GM13976 (cell line): ENCODE measurements around the gene FKBP5.

Experiments used
- DNase-seq: peaks from one replicate; pipeline ENCODE4 v3.0.0; 2012; ENCODE audit warnings: low spot score
- in situ Hi-C: fragments of 300-500 bp; cut with MboI; formaldehyde crosslinking; loops from one replicate; pipeline ENCODE4 v1.12.0; 2022; ENCODE audit warnings: low sequenced_read_pairs, mixed read lengths, inconsistent platforms; ENCODE audit not compliant: unreplicated experiment
- TF ChIP-seq, protein P1 (sequence below): IDR thresholded peaks from 2 replicates; pipeline ENCODE4 v1.5.1; 2012; ENCODE audit warnings: borderline replicate concordance, mild to moderate bottlenecking; ENCODE audit not compliant: insufficient read depth; ENCODE audit errors: extremely low read depth, missing control alignments, control extremely low read depth

Gene FKBP5

DNA sequence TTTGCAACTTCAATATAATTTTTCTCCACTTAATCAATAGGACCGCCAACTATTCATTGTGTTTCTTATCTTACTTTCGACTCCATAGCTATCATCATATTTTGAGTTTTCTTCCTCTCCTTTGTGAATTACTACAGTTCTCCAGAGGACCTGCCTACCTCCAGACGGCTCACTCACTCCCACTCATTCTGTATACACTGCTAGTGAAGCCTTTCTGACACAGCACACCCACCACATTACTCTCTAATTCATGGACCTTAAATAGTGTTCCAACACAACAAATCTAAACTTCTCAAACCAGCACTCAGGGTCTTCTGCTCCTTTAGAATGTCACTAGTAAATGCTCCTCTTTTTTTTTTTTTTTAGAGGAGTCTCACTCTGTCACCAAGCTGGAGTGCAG is 23.8 kb downstream of the FKBP5 start:
- no peak for DNase-seq
- in situ Hi-C loops: no loop called here
- TF ChIP-seq, protein P1, sequence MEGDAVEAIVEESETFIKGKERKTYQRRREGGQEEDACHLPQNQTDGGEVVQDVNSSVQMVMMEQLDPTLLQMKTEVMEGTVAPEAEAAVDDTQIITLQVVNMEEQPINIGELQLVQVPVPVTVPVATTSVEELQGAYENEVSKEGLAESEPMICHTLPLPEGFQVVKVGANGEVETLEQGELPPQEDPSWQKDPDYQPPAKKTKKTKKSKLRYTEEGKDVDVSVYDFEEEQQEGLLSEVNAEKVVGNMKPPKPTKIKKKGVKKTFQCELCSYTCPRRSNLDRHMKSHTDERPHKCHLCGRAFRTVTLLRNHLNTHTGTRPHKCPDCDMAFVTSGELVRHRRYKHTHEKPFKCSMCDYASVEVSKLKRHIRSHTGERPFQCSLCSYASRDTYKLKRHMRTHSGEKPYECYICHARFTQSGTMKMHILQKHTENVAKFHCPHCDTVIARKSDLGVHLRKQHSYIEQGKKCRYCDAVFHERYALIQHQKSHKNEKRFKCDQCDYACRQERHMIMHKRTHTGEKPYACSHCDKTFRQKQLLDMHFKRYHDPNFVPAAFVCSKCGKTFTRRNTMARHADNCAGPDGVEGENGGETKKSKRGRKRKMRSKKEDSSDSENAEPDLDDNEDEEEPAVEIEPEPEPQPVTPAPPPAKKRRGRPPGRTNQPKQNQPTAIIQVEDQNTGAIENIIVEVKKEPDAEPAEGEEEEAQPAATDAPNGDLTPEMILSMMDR: no peak

DNA sequence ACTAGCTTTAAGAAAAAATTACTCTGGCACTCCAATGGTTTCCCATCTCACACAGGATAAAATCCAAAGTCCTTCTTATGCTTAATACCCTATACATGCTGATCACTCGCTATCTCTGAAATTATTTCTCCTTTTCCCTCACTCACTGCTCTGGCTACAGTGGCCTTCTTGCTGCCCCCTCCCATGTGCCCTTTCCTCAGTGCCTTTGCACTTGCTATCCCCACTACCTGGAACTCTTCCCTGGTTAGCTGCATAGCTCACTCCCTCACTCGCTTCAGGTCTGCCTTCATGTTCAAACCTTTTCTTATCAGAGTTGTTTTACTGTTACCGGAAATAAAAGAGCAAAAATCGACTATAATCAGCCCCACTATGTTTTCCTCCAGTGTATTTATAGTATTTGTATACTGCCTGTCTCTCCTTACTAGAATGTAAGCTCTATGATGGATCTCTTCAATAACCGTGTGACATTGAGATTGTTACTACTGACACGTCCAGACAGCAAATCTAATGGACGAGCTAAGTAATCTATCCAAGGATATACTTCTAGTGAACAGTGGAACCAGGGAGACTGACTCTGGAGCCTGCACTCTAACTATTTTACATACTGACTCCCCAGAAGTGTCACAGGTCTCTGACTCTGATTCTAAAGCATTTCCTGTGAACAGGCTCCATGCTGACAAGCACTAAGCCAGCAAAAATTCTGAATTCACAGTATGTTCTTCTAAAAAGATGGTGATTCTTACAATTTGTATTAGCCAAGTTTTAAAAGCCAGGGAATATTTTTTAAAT is 25.1 kb downstream of the FKBP5 start:
- DNase-seq: peak; percentile 43
- TF ChIP-seq, protein P1: no peak
- in situ Hi-C loops: no loop called here

DNA sequence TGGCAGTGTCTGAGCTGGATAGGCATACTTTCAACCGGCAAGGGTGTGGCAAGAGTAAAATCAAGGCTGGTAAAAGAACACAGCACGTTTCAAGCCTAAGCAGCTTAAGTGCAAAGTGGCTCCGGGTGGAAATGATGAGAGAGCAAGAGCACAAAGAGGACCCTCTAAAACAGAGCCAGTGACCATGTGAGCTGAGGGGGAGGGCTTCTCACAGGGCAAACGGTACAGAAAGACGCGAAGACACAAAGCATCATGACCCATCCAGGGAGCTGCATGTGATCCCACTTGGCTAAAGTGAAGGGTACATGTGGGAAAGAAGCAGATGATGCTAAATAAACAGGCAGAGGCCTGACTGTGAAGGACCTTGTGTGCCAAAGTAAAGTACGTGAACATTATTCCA is 25.7 kb downstream of the FKBP5 start:
- in situ Hi-C loops: no loop called here
- DNase-seq: no peak
- TF ChIP-seq, protein P1: no peak

DNA sequence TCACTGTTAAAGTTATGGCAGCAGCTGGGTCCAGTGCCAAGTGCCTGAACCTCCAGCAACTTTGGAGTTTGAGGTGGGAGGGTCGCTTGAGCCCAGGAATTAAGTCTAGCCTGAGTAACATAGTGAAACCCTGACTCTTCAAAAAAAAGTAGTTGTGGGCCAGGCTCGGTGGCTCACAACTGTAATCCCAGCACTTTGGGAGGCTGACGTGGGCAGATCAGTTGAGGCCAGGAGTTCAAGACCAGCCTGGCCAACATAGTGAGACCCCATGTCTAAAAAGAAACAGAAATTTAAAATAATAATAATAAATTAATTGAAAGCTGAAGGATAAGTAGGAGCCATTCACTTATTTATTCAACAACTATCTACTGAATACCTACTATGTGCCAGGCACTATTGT is 33.8 kb downstream of the FKBP5 start:
- TF ChIP-seq, protein P1: no peak
- DNase-seq: no peak
- in situ Hi-C loops: no loop called here

DNA sequence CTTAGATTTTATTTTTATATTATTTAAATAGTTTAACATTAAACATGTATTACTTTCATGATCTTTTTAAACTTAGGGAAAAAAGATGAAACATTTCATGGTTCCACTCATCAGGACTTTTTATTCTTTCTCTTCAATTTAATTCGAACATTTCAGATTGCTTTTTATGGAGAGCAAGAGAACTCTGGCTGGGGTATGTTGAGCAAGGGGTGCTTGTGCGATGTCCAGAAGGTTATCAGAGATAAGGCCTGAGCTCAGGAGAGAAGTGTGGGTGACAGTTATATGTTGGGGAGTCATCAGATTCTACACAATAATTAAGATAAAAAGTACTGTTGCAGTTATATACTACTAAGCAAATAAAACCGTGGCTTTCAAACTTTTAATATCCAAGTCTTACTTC is 37.5 kb downstream of the FKBP5 start:
- in situ Hi-C loops: no loop called here
- TF ChIP-seq, protein P1: no peak
- no peak for DNase-seq

DNA sequence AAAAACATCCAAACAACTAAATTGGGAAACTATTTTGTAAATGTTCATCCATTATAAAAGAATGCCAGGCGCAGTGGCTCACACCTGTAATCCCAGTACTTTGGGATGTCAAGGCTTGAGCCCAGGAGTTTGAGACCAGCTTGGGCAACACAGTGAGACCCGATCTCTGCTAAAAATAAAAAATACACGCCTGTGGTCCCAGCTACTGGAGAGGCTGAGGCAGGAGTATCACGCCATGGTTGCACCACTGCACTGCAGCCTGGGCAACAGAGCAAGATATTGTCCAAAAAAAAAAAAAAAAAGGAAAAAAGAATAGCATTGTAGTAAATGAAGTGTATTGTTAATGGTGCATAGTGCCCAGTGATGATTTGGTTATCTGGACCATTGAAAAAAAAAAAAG is 38.7 kb downstream of the FKBP5 start:
- TF ChIP-seq, protein P1: no peak
- in situ Hi-C loops: no loop called here
- DNase-seq: no peak

DNA sequence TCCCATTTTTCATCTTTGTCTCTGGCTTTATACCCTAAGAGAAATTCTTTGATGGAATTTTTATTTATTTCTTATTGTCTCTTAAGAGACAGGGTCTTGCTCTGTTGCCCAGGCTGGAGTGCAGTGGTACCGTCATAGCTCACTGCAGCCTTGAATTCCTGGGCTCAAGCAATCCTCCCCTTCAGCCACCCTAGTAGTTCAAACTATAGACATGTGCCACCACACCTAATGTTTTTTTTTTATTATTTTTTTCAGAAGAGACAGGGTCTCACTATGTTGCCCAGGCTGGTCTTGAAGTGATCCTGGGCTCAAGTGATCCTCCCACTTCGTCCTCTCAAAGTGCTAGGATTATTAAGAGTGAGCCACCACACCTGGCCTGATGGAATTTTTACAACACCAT is 40.5 kb downstream of the FKBP5 start:
- in situ Hi-C loops: no loop called here
- DNase-seq: no peak

More for the DNA sequence above, 40.5 kb downstream of the FKBP5 start:
- TF ChIP-seq, protein P1: no peak
